Measurements from ENCODE around the gene TMBIM1. TPM values are rescaled to one million over a fixed set of nuclear protein-coding genes. Genes with fewer than 3 reads are reported as not detected.

TMBIM1 gene
- total RNA-seq, 1 donor from 2014 or later: 656 TPM

GRCh38 chr2:218264773-218265561 lies 27.3 kb downstream of the TMBIM1 start:
- H3K36me3 ChIP-seq (ENCODE audit: control insufficient read depth, insufficient read depth, low read length): peaks cover 21% of the 10 kb centered on the region
- no peak for DNase-seq (ENCODE audit: low read depth)
- no peak overlapping the region for H3K4me3 ChIP-seq (ENCODE audit: low read depth, low read length)
- no peaks in the 10 kb centered on the region for H3K27me3 ChIP-seq (ENCODE audit: control insufficient read depth, insufficient read depth, low read length)
- TF ChIP-seq, protein P1, sequence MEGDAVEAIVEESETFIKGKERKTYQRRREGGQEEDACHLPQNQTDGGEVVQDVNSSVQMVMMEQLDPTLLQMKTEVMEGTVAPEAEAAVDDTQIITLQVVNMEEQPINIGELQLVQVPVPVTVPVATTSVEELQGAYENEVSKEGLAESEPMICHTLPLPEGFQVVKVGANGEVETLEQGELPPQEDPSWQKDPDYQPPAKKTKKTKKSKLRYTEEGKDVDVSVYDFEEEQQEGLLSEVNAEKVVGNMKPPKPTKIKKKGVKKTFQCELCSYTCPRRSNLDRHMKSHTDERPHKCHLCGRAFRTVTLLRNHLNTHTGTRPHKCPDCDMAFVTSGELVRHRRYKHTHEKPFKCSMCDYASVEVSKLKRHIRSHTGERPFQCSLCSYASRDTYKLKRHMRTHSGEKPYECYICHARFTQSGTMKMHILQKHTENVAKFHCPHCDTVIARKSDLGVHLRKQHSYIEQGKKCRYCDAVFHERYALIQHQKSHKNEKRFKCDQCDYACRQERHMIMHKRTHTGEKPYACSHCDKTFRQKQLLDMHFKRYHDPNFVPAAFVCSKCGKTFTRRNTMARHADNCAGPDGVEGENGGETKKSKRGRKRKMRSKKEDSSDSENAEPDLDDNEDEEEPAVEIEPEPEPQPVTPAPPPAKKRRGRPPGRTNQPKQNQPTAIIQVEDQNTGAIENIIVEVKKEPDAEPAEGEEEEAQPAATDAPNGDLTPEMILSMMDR (IDR thresholded peaks at IDR 0.05; ENCODE audit: insufficient read depth, low read length, severe bottlenecking): no peak
- FAIRE-seq: no peak

- H3K27me3 ChIP-seq (ENCODE audit: control insufficient read depth, insufficient read depth, low read length): no peaks in the 10 kb centered on the region
- peaks cover 21% of the 10 kb centered on the region for H3K36me3 ChIP-seq (ENCODE audit: control insufficient read depth, insufficient read depth, low read length)
- FAIRE-seq (no peak), DNase-seq (ENCODE audit: low read depth) (no peak)
- H3K4me3 ChIP-seq (ENCODE audit: low read depth, low read length): no peak overlapping the region
- TF ChIP-seq, protein P1 (IDR thresholded peaks at IDR 0.05; ENCODE audit: insufficient read depth, low read length, severe bottlenecking): no peak
Measured at GRCh38 chr2:218263817-218264641, 28.3 kb downstream of the TMBIM1 start.

GRCh38 chr2:218262631-218263586 lies 29.4 kb downstream of the TMBIM1 start:
- no peak for FAIRE-seq
- TF ChIP-seq, protein P1 (IDR thresholded peaks at IDR 0.05; ENCODE audit: insufficient read depth, low read length, severe bottlenecking): no peak
- Histone ChIP-seq H3K4me3 (ENCODE audit: low read depth, low read length) (no peak overlapping the region), H3K27me3 (ENCODE audit: control insufficient read depth, insufficient read depth, low read length) (no peaks in the 10 kb centered on the region), H3K36me3 (ENCODE audit: control insufficient read depth, insufficient read depth, low read length) (peaks cover 21% of the 10 kb centered on the region)
- DNase-seq (ENCODE audit: low read depth): no peak

GRCh38 chr2:218262237-218262600 lies 30.1 kb downstream of the TMBIM1 start:
- FAIRE-seq (no peak), DNase-seq (ENCODE audit: low read depth) (no peak)
- H3K4me3 ChIP-seq (ENCODE audit: low read depth, low read length): no peak overlapping the region
- no peaks in the 10 kb centered on the region for H3K27me3 ChIP-seq (ENCODE audit: control insufficient read depth, insufficient read depth, low read length)
- TF ChIP-seq, protein P1 (IDR thresholded peaks at IDR 0.05; ENCODE audit: insufficient read depth, low read length, severe bottlenecking): no peak
- peaks cover 18% of the 10 kb centered on the region for H3K36me3 ChIP-seq (ENCODE audit: control insufficient read depth, insufficient read depth, low read length)

GRCh38 chr2:218261423-218262236 lies 30.7 kb downstream of the TMBIM1 start:
- DNase-seq (ENCODE audit: low read depth) (no peak), FAIRE-seq (peak; percentile 43)
- Histone ChIP-seq H3K27me3 (ENCODE audit: control insufficient read depth, insufficient read depth, low read length) (no peaks in the 10 kb centered on the region), H3K4me3 (ENCODE audit: low read depth, low read length) (no peak overlapping the region), H3K36me3 (ENCODE audit: control insufficient read depth, insufficient read depth, low read length) (peaks cover 13% of the 10 kb centered on the region)
- TF ChIP-seq, protein P1 (IDR thresholded peaks at IDR 0.05; ENCODE audit: insufficient read depth, low read length, severe bottlenecking): no peak
